Stimulated activated CD8-positive, alpha-beta memory T cell treated with anti-CD3 and anti-CD28 coated beads, Interleukin-12 subunit alpha, Interleukin-12 subunit beta, amount 100 ng/mL, for 24 hours (primary cell): ENCODE data around the gene SYNDIG1.

ENCODE experiments used
- DNase-seq: peaks from one replicate; pipeline ENCODE4 v3.0.0-alpha.2; 2020; ENCODE audit errors: extremely low read depth

SYNDIG1 gene

GRCh38 chr20:24583169-24583792 is 113.9 kb downstream of the SYNDIG1 start:
- DNase-seq: no peak

- no peak for DNase-seq
Measured at GRCh38 chr20:24584078-24584477, 114.6 kb downstream of the SYNDIG1 start.

- DNase-seq: no peak
Measured at GRCh38 chr20:24584538-24585356, 115.3 kb downstream of the SYNDIG1 start.

- DNase-seq: no peak
Measured at GRCh38 chr20:24585796-24586522, 116.5 kb downstream of the SYNDIG1 start.

GRCh38 chr20:24586523-24586840 is 117.1 kb downstream of the SYNDIG1 start:
- DNase-seq: no peak

GRCh38 chr20:24587384-24588046 is 118.1 kb downstream of the SYNDIG1 start:
- no peak for DNase-seq

GRCh38 chr20:24588047-24588635 is 118.7 kb downstream of the SYNDIG1 start:
- no peak for DNase-seq

- no peak for DNase-seq
Measured at GRCh38 chr20:24588725-24589340, 119.4 kb downstream of the SYNDIG1 start.

GRCh38 chr20:24589381-24589780 is 120.0 kb downstream of the SYNDIG1 start:
- no peak for DNase-seq

- DNase-seq: no peak
Measured at GRCh38 chr20:24589815-24590177, 120.4 kb downstream of the SYNDIG1 start.

- no peak for DNase-seq
Measured at GRCh38 chr20:24590178-24590982, 121.0 kb downstream of the SYNDIG1 start.

- no peak for DNase-seq
Measured at GRCh38 chr20:24597051-24597450, 127.6 kb downstream of the SYNDIG1 start.

GRCh38 chr20:24598346-24598745 is 128.9 kb downstream of the SYNDIG1 start:
- DNase-seq: no peak

- no peak for DNase-seq
Measured at GRCh38 chr20:24598996-24599395, 129.6 kb downstream of the SYNDIG1 start.

- DNase-seq: no peak
Measured at GRCh38 chr20:24600012-24600411, 130.6 kb downstream of the SYNDIG1 start.

- no peak for DNase-seq
Measured at GRCh38 chr20:24603454-24603853, 134.0 kb downstream of the SYNDIG1 start.

- DNase-seq: no peak
Measured at GRCh38 chr20:24604966-24605665, 135.7 kb downstream of the SYNDIG1 start.

- no peak for DNase-seq
Measured at GRCh38 chr20:24605937-24606455, 136.6 kb downstream of the SYNDIG1 start.

GRCh38 chr20:24607402-24607801 is 138.0 kb downstream of the SYNDIG1 start:
- no peak for DNase-seq
